ENCODE results near the gene PNPLA2.
A peak's percentile ranks its signal among the peaks of the same experiment; 100 is the strongest.

Gene PNPLA2

DNA sequence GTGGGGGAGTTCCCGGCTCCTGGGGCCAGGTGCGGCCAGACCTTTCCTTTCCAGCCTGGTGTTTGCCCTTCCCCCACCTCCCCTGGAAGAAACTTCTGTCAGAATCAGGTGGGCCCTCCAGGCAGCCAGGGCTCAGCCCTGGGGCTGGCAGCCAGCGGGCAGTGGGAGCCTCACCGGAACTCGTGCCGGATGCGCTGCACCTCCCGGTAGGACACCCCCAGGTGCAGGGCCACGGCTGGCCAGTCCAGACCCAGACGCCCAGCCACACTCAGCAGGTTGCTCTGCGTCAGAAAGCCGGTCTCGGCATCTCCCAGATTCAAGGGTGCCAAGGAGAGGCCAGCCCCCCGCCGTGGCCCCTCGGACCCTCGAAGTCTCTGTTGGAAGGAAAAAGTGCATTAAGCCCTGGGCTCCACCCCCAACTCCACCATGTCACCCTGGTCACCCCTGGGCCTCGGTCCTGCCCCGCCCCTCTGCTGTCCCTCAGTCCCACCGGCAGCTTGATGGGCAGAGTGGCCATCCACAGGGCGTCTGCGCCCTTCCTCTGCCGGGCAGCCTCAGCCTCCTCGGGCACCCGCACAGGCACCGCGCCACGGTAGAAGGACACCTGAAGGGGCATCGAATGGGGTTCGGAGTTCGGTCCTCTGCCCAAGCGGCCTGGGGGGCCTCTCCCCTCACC is 18.9 kb upstream of the PNPLA2 start:
- DNase-seq, result no peak

DNA sequence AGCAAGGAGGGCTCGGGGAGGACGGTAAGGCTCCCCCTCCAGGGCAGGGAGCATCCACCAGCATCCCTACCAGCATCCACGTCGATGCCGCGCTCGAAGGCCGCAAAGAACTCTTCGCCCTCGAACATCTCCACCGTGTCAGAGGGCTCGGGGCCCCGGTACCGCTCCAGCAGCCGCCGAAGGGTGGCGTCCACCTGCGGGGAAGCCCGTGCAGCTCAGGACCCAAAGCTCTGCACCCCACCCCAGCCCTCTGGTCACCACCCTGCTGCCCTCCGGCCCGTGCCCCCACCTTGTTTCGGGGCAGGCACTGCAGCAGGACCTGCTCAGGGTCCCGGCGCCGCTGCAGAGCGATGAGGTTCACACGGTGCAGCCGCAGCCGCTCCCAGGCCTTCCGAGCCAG is 18.2 kb upstream of the PNPLA2 start:
- no peak for DNase-seq

DNA sequence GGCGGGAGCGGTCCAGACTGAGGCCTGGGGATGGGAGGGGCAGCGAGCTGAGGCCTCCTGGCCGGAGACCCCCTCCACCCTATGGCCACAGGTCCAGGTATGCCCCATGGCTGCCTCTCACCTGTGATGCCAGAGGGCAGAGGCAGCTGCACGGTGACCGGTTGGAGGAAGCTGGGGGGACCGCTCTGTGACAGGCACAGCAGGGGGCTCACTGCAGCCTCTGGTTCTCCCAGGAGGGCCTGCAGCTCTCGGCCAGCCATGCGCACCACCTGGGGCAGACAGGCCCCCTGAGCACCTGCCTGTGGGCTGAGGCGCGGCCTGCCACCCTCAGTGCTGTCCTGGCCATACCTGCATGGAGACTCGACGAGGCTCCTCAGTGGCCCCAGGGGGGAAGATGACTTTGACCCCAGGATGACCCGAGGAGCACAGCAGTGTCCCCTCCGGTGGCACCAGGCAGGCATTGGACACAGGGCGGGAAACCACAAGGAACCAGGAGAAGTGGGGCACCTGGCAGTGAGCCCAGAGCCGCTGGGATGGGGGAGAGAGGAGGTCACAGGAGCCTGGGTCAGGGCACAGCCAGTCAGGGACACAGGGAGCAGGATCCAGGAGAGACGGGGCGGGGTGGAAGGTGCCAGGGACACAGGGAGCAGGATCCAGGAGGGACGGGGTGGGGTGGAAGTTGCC is 17.5 kb upstream of the PNPLA2 start:
- no peak for DNase-seq

DNA sequence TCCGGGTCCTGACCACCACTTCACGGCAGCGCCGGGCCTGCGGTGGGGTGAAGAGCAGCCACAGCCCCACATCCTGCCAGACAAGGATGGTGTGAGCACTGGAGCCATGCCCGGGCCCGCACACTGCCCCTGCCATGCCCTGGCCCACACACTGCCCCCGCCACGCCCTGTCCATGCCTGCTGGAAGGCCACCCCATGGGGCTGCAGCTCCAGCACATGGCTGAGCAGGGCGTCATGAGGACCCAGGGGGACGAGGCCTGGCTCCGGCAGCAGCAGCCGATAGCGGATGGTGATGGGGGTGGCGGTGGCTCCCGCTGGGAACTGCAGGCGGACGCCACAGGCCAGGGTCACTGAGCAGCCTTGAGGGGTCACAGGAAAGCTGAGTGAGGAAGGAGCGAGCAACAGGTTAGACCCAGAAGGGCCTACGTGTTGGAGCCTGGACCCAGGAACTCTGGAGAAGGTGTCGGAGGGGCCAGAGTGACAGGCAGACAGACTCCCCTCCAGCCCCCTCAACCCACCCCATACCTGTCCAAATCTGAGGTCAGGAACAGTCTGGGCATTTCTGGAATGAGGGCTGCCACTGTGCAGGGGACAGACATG is 16.6 kb upstream of the PNPLA2 start:
- DNase-seq, result no peak

DNA sequence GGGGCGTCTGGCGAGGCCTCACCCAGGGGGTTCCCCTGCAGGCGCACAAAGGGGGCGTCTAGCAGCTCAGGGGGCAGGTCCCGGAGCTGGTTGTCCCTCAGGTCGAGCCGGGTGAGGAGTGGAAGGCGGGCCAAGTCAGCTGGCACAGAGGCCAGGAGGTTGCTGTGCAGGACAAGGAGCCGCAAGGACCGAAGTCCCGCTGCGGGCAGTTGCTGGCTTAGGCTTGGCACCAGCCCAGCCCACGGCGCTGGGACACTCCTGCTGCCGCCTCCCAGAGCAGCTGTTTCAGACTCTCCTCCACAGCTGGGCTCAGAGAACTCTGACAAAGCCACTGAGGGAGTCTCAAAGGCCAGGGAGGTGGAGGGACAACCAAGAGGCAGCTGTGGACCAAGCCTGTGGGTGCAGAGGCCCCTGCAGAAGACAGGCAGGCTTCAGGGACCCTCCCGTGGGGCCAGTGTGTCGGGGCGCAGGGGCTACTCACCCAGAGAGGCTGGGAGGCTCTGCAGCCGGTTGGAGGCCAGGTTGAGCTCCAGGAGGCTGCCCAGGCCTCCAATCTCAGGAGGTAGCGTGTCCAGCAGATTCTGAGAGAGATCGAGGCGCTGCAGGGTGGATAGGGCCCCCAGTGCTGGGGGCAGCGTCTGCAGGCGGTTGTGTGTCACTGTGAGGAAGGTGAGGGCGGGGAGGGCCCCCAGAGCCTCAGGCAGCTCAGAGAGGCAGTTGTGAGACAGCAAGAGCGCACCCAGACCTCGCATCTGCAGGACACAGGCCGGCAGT is 15.8 kb upstream of the PNPLA2 start:
- no peak for DNase-seq

DNA sequence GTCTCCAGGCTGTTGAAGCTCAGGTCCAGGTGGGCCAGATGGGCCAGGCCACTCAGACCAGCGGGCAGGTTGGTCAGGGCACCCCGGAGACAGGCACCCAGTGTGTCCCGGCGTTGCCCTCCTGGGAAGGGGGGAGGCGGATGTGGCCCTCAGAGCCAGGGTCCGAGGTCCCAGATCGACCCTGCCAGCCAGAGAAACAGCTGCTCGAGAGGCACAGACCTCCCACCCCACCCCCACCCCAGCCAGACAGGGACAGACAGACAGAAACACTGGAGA is 15.3 kb upstream of the PNPLA2 start:
- no peak for DNase-seq

DNA sequence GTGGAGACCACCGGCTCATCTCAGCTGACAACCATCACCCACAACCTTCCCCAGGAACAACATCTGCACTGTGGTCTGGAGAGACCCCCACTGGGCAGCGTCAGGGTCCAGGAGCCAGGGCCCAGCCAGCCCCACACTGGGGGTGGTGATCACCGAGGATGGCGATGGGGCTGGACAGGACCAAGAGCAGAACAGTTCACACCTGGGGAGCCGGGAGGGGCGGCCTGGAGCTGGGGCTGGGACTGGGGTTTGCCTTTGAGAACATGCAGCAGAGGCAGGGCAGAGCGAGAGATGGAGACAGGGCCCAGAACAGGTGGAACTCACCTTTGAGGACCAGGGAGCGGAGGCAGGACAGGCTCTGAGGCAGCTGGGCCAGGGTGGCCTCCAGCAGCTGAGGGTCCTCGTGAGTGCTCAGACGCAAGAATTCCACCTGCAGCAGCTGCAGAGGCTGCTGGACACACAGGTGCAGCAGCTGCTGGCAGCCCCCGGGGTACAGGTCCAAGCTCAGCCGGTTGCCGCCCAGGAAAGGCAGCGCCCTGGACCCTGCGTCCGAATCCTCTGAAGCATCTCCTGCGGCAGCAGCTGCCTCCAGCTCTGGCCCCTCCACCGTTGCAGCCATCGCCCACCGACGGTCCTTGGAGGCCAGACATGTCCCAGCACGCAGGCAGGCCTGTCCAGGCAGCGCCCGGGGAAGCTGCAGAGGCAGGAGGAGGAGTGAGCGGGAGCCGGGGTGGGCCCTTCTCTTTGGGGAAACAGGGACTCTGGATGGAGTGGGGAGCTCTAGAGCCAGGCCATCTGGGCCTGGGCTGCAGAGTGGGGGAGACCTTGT is 14.7 kb upstream of the PNPLA2 start:
- DNase-seq, result no peak

DNA sequence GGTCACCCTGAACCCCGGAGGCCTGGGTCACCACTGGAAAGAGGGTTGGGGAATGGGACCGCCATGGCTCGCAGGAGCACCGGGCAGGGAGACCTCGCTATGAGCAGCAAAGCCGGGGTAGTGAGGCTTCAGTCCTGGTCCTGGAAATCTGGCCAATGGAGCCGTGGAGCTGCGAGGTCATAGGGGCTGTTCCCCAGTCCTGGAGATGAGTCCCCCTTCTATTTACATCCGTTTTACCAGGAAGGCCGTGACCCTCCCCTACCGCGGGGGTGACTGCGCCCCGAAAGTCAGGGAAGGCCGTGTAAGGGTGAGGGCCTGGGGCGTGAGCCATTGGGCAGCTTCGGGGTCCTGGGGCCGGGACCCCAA is 14.1 kb upstream of the PNPLA2 start:
- DNase-seq, result no peak

DNA sequence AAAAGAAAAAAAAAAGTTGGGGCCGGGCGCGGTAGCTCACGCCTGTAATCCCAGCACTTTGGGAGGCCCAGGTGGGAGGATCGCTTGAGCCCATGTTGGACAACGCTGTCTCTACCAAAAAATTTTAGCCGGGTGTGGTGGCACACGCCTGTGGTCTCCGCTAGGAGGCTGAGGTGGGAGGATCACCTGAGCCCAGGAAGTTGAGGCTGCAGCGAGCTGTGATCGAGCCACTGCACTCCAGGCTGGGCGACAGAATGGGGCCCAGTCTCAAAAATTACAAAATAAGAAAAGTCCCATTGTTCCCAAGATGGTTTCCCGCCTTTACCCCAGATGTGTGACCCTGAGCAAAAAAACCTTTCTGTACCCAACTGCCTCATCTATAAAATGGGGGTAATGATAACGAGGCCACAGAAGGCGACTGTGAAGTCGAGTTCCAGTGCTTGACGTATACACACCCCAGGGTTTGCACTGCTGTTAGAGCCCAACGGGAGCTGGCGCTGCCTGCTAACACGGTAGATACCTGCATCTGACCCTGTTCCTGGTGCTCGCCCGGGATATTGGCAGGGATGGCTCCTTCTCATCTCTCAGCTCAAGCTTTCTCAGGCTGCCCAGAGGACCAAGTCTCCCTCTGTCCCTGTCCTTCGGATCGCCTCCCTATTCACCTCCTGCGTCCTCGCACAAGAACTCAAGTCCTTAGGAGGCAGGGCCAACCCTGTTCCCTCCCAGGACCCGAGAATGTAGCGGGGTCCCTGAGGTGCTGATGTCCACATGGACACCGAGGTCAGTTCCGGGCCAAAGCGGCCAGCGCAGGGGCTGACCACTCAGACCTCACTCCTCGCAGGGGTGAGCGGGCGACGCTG is 10.1 kb upstream of the PNPLA2 start:
- DNase-seq, result no peak

DNA sequence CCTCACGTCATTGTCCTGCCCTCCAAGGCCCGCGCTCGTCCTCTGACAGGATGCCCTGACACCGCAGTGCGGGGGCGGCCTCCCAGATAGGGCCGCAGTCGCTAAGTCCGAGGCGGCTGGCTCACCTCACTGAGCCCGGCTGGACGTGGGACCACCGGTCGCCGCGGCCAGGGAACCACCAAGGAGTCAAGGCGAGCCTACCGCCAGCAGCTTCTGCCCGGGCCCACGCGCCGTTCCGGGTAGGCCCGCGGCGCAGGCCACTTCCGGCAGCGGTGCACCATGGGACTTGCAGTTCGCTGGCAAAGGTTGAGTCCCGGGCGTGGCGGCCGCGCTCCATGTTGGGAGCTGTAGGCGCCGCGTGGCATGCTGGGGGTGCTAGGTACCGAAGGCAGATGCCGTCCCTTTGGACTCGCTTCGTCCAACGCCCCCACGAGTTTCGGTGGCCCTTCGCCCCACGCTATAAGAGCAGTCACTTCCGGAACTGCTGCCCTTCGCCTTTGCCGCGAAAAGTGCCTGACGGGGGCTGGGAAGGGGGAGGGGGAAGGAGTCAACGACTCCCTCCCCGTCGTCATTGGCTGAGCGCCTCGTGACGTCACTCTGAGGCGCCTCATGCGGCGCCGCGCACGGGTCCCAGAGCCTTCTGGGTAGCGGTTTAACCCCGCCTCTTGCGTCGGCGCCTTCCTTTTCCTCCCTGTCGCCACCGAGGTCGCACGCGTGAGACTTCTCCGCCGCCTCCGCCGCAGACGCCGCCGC is 9.3 kb upstream of the PNPLA2 start, which contains the start of gene RPLP2:
Gene RPLP2, plus strand, starts transcription at position 681 of the 753 bp plus-strand sequence. CDS start 268 bp downstream, outside the sequence.
- DNase-seq, result peak; percentile 96

DNA sequence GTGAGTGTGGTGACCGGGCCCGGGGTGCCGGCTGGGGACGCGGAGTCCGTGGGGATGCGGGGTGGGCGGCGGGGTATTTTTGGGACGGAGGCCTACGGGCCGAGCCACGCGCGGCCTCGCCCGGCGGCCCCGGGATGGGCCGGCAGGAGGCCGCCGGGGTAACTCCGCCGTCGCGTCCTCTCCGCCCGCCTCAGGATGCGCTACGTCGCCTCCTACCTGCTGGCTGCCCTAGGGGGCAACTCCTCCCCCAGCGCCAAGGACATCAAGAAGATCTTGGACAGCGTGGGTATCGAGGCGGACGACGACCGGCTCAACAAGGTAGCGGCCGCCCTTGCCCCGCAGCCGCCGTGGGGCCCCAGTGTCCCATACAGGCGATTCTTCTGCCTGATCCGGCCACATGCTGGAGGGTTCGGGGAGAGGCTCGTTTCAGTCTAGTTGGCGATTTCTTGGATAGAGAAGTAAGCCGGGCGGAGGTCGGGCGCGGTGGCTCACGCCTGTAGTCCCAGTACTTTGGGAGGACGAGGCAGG is 8.6 kb upstream of the PNPLA2 start:
- no peak for DNase-seq

DNA sequence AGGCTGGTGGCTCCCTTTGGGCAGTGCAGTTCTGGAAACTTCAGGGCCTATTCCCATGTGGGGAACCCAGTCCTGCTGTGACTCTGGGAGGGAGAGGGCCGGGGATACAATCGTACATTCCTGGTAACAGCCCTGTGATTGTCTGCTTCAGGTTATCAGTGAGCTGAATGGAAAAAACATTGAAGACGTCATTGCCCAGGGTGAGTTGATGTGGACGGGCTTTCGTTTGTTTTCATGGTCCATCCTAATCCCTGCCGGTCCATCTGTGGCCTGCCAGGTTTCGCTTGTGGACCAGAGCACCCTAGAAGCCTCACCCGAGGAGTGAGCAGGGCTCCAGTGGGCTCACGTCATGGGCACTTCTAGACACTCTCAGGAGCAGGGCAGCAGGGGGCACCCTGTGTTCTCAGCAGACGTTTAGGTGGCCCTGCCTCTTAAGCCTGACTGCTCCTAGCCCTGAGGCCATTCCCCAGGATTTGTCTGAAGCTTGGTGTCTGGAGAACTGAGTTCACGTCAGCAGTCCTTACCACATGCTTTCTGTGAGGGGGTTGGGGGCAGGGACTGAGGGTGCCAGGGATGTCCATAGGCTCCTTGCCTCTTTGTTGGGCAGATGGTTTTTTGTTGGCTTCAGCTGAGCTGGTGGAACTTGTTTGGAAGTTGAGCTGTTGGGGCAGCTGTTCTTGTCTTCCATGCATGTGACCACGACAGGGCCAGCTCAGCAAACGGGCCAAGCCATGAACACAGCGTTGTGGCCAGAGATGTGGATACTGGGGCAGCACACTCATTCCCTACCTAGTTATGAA is 7.1 kb upstream of the PNPLA2 start:
- DNase-seq, result no peak

DNA sequence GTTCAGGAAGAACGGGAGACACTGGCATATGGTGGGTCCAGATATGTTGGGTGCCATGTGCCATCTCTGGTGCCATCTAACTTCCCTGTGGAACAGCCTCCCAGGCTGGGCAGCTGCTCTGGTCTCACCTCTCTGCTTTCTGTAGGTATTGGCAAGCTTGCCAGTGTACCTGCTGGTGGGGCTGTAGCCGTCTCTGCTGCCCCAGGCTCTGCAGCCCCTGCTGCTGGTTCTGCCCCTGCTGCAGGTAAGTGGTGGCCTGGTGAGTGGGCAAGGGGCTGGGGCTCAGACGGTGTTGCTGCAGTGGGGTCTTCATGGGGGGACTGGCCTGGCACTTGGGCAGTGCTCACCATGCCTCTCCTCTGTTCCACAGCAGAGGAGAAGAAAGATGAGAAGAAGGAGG is 6.3 kb upstream of the PNPLA2 start:
- DNase-seq, result no peak

DNA sequence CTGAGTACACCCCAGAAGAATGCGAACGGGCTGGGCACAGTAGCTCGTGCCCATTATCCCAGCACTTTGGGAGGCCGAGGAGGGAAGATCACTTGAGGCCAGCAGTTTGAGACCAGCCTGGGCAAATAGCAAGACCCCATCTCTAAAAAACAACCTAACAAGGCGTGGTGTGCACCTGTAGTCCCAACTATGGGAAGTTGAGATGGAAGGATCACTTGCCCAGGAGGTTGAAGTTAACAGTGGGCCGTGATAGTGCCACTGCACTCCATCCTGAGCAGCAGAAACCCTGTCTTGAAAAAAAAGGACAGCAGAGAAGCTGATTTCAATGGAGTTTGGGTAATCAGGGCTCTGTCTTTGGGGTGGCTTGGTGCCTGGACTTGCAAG is 5.7 kb upstream of the PNPLA2 start:
- DNase-seq, result no peak

DNA sequence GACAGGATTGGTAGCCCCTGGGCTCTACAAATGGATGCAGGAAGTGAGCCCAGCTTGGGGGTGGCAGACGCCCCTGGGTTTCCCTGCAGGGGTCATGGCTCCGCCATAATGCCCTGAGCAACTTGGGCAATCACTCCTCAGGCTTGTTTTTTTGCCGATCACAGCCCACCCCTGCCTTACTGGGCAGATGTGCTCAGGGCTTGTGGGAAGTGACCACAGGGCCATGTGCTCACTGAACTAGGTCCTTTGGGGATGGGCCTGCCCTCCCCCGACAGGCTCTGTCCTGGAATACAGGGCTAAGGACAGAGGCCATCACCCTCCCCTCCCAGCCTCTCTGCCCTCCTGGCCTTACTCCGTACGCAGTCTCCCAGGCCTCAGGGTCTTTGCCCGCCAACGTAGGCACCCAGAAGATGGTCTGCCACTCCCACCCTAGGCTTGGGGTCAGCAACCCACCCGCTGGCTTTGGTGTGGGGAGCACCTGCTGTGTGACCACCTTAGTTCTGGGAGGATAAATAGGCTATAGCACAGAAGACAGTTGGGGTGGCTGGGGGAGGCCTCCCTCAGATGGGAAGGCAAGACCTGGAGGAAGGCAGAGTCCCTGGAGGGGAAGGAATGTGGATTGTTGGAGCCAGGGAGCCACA is 5.1 kb upstream of the PNPLA2 start:
- DNase-seq, result no peak

DNA sequence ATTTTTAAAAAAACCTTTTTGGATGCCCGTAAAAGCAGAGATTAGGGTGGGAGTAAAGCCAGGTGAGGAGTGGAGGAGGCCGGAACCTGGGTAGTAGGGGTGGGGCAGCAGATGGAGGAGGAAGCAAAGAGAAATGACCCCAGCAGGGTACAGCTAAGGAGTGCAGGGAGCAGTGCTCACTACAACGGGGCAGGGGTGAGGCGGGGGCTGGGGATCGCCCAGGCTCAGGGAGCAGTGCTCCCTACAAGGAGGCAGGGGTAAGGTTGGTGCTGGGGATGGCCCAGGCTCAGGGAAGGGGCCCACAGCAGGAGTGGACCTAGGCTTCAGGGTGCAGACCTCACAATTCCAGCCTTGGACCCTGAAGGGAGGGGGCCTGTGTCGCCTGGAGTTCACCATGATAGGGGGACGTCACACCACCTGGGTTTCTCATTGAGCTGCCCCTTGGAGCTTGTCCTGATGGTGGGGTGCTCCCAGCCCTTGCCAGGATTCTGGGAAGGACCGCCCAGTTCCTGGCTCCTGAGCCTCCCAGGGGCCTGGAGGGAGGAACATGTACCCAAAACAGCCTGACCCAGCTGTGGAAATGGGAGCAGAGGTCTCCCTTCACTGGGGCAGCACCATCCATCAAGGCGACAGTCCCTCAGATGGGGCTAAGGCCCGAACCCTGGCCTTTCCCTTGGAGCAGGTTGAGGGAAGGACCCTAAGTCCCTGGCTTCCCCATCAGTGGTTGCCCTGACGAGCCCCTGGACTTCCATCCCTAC is 2.9 kb upstream of the PNPLA2 start:
- DNase-seq, result no peak

DNA sequence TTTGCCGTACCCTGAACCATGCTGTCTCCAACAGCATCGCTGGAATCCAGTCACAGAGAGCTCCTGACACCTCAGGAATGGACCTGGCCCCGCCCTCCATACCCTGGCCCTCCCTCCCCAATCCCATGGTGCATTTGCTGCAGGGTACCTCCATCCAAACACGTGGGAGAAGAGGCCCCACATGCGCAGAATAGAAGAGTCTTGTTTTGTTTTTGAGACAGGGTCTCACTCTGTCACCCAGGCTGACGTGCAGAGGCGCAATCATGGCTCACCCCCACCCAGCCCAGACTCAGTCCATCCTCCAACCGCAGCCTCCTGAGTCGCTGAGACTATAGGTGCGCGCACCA is 2.3 kb upstream of the PNPLA2 start:
- DNase-seq, result no peak

DNA sequence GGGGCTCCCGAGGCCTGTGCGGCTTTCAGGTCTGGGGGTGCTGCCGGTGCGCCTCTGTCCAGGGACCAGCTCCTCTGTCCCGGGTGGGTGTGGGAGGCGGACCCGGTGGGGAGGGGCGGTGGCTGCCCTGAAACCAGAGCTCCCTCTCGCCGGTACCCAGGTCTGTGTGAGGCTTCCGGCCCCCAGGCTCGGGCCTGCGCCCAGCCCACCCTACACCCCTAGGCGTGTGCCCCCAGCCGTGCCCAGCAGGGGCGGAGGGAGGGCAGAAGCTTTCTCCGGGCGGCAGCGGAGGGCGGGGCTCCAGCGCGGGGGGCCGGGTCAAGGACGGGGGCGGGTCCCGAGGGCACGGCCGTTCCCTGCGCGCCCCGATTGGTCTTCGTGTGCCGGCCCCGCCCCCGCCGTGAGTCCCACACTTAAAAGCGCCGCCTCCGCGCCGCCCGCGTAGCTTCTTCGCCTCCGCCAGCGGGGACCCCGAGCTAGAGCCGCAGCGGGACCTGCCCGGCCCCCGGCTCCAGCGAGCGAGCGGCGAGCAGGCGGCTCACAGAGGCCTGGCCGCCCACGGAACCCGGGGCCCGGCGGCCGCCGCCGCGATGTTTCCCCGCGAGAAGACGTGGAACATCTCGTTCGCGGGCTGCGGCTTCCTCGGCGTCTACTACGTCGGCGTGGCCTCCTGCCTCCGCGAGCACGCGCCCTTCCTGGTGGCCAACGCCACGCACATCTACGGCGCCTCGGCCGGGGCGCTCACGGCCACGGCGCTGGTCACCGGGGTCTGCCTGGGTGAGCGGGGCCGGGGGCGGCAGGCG is 616 bp downstream of the PNPLA2 start:
- DNase-seq, result peak; percentile 77
